Measurements from ENCODE around the gene PHLDA3.

GRCh38 chr1:201460814-201461644 lies 8.0 kb downstream of the PHLDA3 start:
- no peak for TF ChIP-seq POLR2A (IDR thresholded peaks at IDR 0.05; ENCODE audit: low read length)
- TF ChIP-seq GATA1 (IDR thresholded peaks at IDR 0.05; ENCODE audit: low read depth, low read length), result no peak
